Urothelium cell line (cell line): Measurements from ENCODE around the gene DNAJC6.

Source experiments
- DNase-seq: peaks from one replicate; pipeline ENCODE4 v3.0.0; 2011; ENCODE audit warnings: low spot score, mixed read lengths
- FAIRE-seq: peaks from 2 replicates; lab custom pipeline; 2011; peaks lifted over from hg19 to GRCh38; lab: Jason Lieb, UNC

The DNAJC6 gene

DNA sequence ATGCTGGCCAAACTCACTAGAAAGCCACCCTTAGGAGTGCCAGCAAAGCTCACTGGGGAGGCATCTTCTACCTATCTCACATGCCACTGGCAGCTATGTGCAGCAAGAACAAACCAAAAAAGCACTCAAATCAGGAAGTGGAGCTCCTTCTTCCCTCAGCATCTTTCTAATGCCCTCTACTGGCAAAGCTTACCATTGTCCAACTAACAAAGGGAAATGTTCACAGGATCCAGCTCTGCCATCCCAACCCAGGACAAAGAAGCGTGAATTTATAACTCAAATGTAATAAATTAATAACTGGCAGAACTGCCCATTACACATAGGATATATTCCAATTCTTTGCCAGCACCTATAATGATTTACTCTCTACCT, 150.0 kb downstream of the DNAJC6 start:
- FAIRE-seq (no peak), DNase-seq (peak; percentile 19)
